DND-41 (cell line): ENCODE data around the gene PEX19.

ENCODE experiments used
- EZH2 ChIP-seq: IDR thresholded peaks from 3 replicates; pipeline ENCODE4 v1.6.1; 2012; ENCODE audit warnings: borderline replicate concordance, low read depth, mild to moderate bottlenecking, moderate library complexity, low read length, inconsistent platforms; ENCODE audit not compliant: severe bottlenecking
- TF ChIP-seq, protein P1 (sequence below): IDR thresholded peaks from 2 replicates; pipeline ENCODE4 v1.5.1; 2012; ENCODE audit warnings: borderline replicate concordance, low read length, moderate library complexity, mild to moderate bottlenecking; ENCODE audit not compliant: poor library complexity, severe bottlenecking; ENCODE audit errors: extremely low read depth

DNA sequence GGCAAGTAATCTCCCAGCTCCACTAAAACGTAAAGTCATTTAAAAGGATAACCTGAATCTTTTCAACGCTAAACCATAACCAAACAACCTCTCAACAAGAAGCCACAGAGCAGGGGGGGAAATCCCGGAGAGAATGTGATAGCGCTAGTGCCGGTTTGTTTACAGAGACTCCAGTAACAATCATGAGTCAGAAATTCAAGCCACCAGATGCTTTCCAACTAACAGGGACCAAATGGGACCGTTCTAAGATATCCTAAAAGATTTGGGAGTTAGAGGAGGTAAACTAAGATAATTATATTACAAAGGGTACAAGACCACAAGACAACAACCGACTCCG lies 23.4 kb downstream of the PEX19 start:
- TF ChIP-seq, protein P1, sequence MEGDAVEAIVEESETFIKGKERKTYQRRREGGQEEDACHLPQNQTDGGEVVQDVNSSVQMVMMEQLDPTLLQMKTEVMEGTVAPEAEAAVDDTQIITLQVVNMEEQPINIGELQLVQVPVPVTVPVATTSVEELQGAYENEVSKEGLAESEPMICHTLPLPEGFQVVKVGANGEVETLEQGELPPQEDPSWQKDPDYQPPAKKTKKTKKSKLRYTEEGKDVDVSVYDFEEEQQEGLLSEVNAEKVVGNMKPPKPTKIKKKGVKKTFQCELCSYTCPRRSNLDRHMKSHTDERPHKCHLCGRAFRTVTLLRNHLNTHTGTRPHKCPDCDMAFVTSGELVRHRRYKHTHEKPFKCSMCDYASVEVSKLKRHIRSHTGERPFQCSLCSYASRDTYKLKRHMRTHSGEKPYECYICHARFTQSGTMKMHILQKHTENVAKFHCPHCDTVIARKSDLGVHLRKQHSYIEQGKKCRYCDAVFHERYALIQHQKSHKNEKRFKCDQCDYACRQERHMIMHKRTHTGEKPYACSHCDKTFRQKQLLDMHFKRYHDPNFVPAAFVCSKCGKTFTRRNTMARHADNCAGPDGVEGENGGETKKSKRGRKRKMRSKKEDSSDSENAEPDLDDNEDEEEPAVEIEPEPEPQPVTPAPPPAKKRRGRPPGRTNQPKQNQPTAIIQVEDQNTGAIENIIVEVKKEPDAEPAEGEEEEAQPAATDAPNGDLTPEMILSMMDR: no peak
- TF ChIP-seq EZH2: no peak
